KBM-7 (cell line): ENCODE results near the gene RASSF9.

Experiments used
- DNase-seq: peaks from one replicate; pipeline ENCODE4 v3.0.0-alpha.2; 2015
- in situ Hi-C: fragments of 300-500 bp; cut with MboI; formaldehyde crosslinking; loops from 2 replicates; pipeline ENCODE4 v1.14.3; 2020; ENCODE audit warnings: low sequenced_read_pairs, low pct_unique_long_range_greater_than_20kb, mixed read lengths

Gene RASSF9

GRCh38 chr12:85836197-85837090, at the start of gene RASSF9:
Gene RASSF9, minus strand, starts transcription at chr12:85836409. Its CDS starts 208 bp downstream, at chr12:85836201.
- in situ Hi-C loops = no loop called here
- DNase-seq = peak; percentile 1

- in situ Hi-C loops = no loop called here
- DNase-seq = no peak
Measured at GRCh38 chr12:85883763-85884162, 47.6 kb upstream of the RASSF9 start.

GRCh38 chr12:85877459-85877858, 41.2 kb upstream of the RASSF9 start:
- no peak for DNase-seq
- in situ Hi-C loops = no loop called here

- DNase-seq = peak; percentile 66
- in situ Hi-C loops = loop anchor here (25.0 kb wide), 1 partner anchor 287 kb away; no protein-coding TSS in a partner anchor
Measured at GRCh38 chr12:85874031-85874461, 37.8 kb upstream of the RASSF9 start, which contains the start of gene NTS. Gene NTS, plus strand, starts transcription at chr12:85874295. Its CDS starts 109 bp downstream, at chr12:85874404.

GRCh38 chr12:85872497-85873091, 36.4 kb upstream of the RASSF9 start:
- in situ Hi-C loops = loop anchor here (25.0 kb wide), 1 partner anchor 285 kb away; no protein-coding TSS in a partner anchor
- peak; percentile 45 for DNase-seq

- in situ Hi-C loops = loop anchor here (25.0 kb wide), 1 partner anchor 280 kb away; no protein-coding TSS in a partner anchor
- DNase-seq = peak; percentile 72
Measured at GRCh38 chr12:85866986-85867776, 31.0 kb upstream of the RASSF9 start.

GRCh38 chr12:85865890-85866289, 29.7 kb upstream of the RASSF9 start:
- in situ Hi-C loops = loop anchor here (25.0 kb wide), 1 partner anchor 279 kb away; no protein-coding TSS in a partner anchor
- no peak for DNase-seq

- in situ Hi-C loops = loop anchor here (25.0 kb wide), 1 partner anchor 270 kb away; no protein-coding TSS in a partner anchor
- no peak for DNase-seq
Measured at GRCh38 chr12:85856966-85857365, 20.8 kb upstream of the RASSF9 start.

- in situ Hi-C loops = loop anchor here (25.0 kb wide), 1 partner anchor 268 kb away; no protein-coding TSS in a partner anchor
- DNase-seq = no peak
Measured at GRCh38 chr12:85855305-85855704, 19.1 kb upstream of the RASSF9 start.

GRCh38 chr12:85849344-85849743, 13.1 kb upstream of the RASSF9 start:
- in situ Hi-C loops = no loop called here
- no peak for DNase-seq

- no peak for DNase-seq
- in situ Hi-C loops = no loop called here
Measured at GRCh38 chr12:85843606-85844310, 7.5 kb upstream of the RASSF9 start.

- no peak for DNase-seq
- in situ Hi-C loops = no loop called here
Measured at GRCh38 chr12:85835426-85836196, 598 bp downstream of the RASSF9 start.

GRCh38 chr12:85834378-85834777, 1.8 kb downstream of the RASSF9 start:
- in situ Hi-C loops = no loop called here
- DNase-seq = no peak

- in situ Hi-C loops = no loop called here
- no peak for DNase-seq
Measured at GRCh38 chr12:85833579-85833978, 2.6 kb downstream of the RASSF9 start.

- DNase-seq = no peak
Measured at GRCh38 chr12:85831327-85831990, 4.8 kb downstream of the RASSF9 start.

GRCh38 chr12:85829391-85829790, 6.8 kb downstream of the RASSF9 start:
- in situ Hi-C loops = no loop called here
- no peak for DNase-seq

More at GRCh38 chr12:85831327-85831990, 4.8 kb downstream of the RASSF9 start:
- in situ Hi-C loops = no loop called here

- no peak for DNase-seq
- in situ Hi-C loops = no loop called here
Measured at GRCh38 chr12:85828576-85828975, 7.6 kb downstream of the RASSF9 start.
